SH-SY5Y (cell line): ENCODE measurements around the gene ZNF385D.

Experiments used
- GATA2 ChIP-seq: IDR thresholded peaks from 2 replicates; pipeline ENCODE4 v1.6.1; 2011; ENCODE audit warnings: mild to moderate bottlenecking, low read depth, low read length
- GATA3 ChIP-seq: IDR thresholded peaks from 2 replicates; pipeline ENCODE4 v1.6.1; 2011; ENCODE audit warnings: low read depth, mild to moderate bottlenecking, low read length, moderate library complexity

Gene ZNF385D

GRCh38 chr3:21672303-21672702 lies 78.7 kb downstream of the ZNF385D start:
- TF ChIP-seq GATA2: no peak
- no peak for TF ChIP-seq GATA3

GRCh38 chr3:21670386-21670785 lies 80.6 kb downstream of the ZNF385D start:
- TF ChIP-seq GATA3 (no peak), GATA2 (no peak)

DNA sequence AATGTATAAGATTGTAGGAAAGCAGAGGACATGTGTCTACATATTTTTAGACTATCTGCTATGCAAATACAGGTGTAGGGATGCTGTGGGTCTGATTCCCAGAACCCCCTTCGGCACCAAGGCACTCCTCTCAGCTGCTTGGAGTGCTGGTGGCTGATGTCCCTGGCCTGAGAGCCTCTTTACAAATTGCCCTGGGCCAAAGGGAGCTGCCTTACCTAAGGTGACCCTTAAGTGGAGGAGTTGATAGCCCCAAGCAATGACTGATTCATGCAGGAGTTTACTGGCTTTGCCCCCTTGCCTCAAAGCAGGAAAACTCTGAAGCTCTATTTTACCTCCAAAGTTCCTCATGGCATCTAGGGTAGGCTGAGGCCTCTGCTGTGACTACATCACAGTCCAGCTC lies 83.0 kb downstream of the ZNF385D start:
- TF ChIP-seq GATA2 (no peak), GATA3 (no peak)

DNA sequence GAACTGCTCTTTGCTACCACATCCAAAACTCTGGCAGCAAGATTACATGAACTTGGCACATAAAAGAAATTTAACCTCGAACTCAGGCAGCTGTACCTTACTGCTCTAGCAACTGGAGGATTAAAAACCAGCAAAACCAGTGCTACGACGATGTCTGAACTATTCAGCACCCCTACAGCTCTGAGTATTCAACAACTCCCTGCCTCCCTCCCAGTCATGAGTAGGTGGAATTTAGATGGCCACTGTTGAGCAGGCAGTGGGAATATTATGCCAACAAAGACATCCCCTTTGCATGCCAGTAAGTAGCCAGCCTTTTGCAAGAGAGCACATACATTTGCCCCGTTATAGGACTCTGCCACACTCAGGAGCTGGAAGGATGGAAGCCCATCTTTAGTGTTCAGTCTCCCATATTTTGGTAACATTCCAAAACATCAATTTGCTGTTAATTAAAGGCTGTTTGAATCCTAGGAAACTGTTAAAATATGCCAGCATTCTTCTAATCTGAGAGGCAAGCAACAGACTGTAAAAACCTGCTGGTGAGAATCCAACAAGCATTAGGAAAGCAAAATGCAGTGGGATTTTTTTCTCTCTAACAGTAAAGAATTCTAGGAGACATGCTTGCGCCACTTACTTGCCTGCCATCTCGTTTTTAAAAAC lies 85.4 kb downstream of the ZNF385D start:
- no peak for TF ChIP-seq GATA3
- no peak for TF ChIP-seq GATA2

- TF ChIP-seq GATA3 (no peak), GATA2 (no peak)
Observed at GRCh38 chr3:21664996-21665395, 86.0 kb downstream of the ZNF385D start.

DNA sequence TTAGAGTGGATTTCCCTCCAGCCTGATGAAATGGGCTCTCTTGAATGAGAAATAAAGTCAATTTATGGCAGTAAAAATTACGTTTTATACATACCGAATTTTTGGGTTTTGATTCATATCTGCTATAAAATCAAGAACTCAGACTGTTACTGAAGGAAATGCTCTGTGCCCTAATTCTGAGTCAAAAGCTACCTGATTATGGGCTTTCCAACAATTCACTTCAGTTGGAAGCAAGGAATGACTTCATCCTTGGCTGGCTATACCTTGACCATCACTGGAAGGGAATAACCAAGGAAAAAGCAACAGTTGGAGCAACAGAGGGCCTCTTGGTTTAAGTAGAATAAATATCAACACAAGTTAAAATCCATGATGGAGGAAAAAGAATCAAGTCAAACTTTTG lies 88.6 kb downstream of the ZNF385D start:
- TF ChIP-seq GATA3 (no peak), GATA2 (no peak)

- TF ChIP-seq GATA3 (no peak), GATA2 (no peak)
Observed at GRCh38 chr3:21654662-21655061, 96.3 kb downstream of the ZNF385D start.

- TF ChIP-seq GATA2 (no peak), GATA3 (no peak)
Observed at GRCh38 chr3:21654241-21654640, 96.8 kb downstream of the ZNF385D start.

DNA sequence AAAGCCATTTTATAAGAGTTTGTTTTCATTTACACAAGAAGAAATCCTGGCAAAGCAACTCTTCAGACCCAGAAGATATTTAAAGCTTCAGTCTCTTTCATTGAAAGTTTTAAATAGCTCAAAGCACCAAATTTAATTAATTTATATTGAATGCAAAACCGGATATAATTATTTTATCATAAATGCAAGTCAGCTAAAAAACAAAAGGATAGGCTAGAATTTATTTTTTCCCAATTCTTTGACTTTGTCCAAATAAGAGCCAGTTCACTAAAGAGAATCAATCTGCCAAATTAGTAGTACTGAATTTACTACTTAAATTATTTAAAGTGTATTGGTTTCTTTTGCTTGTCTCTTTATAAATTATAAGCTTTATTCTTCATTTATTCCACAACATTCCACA lies 101.5 kb downstream of the ZNF385D start:
- TF ChIP-seq GATA3: no peak
- TF ChIP-seq GATA2: no peak

DNA sequence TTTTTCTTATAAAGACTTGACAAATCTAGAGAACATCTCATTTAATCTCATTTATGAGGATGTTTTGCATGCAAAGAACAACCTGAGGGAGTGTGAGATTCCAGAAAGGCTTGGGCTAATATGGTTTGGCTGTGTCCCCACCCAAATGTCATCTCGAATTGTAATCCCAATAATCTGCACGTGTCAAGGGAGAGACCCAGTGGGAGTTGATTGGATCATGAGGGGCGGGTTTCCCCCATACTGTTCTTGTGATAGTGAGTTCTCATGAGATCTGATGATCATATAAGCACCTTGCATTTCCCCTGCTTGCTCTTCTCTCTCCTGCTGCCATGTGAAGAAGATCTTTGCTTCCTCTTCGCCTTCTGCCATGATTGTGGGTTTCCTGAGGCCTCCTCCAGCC lies 103.0 kb downstream of the ZNF385D start:
- TF ChIP-seq GATA3 (no peak), GATA2 (no peak)

- TF ChIP-seq GATA2 (no peak), GATA3 (no peak)
Observed at GRCh38 chr3:21645121-21645897, 105.7 kb downstream of the ZNF385D start.

GRCh38 chr3:21644268-21644667 lies 106.7 kb downstream of the ZNF385D start:
- no peak for TF ChIP-seq GATA3
- TF ChIP-seq GATA2: no peak

DNA sequence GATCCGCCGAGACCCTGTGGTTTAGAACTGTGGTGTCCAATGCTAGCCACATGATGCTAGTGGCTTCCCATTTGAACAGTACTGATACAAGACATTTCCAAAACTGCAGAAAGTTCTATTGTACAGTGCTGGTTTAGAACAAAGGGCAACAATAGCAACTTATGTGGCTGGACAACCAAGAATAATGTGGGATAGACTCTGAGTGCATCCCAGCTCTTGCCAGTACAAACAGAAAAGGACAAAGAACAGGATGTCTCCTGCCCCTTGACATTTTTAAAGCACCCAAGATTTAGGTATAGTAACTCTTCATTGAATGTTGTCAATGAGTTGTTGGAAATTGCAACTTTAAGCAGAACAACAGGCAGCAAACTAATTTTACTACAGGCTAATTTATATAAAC lies 107.3 kb downstream of the ZNF385D start:
- TF ChIP-seq GATA2 (no peak), GATA3 (no peak)

DNA sequence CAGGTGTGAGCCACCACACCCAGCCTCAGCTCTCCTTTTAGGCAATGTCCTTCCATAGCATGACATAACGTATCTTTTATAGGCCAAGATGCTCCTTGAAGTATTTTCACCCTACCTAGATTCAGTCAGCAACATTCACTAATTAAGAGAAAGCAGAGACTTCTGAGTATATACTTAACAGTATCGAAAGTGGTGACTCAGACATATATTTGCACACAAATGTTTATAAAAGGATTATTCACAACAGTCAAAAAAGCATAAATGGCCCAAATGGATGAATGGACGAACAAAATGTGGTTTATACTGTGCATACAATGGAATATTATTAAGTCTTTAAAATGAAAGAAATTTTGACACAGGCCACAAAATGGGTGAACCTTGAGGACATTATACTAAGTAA lies 108.6 kb downstream of the ZNF385D start:
- TF ChIP-seq GATA3 (no peak), GATA2 (no peak)

GRCh38 chr3:21641959-21642358 lies 109.1 kb downstream of the ZNF385D start:
- TF ChIP-seq GATA3 (no peak), GATA2 (no peak)

GRCh38 chr3:21638488-21638887 lies 112.5 kb downstream of the ZNF385D start:
- TF ChIP-seq GATA3 (peak; percentile 62; the same call in 1 of the 2 replicates), GATA2 (no peak)
